Measurements from ENCODE around the gene ACTG1. TPM values are rescaled to one million over a fixed set of nuclear protein-coding genes. Genes with fewer than 3 reads are reported as not detected.
A peak's percentile ranks its signal among the peaks of the same experiment; 100 is the strongest.

Gene ACTG1
- total and polyA plus RNA-seq, 2 of the 13 experiments (the other 11 are each of a cell fraction or from before 2014, with no cell fraction given): 973 to 1,138 TPM

DNA sequence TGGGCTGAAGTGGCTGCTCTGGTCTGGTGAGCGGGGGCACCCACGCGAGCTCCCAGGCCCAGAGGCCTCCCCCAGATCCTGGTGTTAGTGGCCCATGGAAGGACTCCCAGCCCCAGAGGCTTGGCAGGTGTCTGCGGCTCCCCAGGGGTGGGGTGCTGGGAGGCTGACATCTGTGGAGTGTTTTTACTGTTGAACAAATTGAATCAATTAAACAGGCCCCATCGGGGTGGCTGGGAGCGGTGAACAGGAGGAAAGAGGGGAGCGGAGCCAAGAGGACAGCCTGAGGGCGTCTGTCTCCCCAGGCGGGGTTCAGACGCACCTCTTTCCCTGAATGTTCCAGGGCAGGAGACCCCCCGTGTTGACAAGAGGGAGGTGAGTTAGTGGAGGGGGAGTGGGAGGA, 29.9 kb downstream of the ACTG1 start:
- no peak for DNase-seq (ENCODE audit: low spot score)
- peaks cover 5 to 50% of the 10 kb centered on the region in 2 experiments; a peak in 4 of 5 replicates for H3K27me3 ChIP-seq (ENCODE audit: control insufficient read depth in 1 of 2, insufficient read depth in 2 of 2, low read length in 2 of 2)
- BruUV-seq (replicated peaks): no TSS peak
- H3K79me2 ChIP-seq (ENCODE audit: insufficient read depth, low read length): no peaks in the 10 kb centered on the region
- no peak for ATAC-seq
- no peak overlapping the region for H2AFZ ChIP-seq (ENCODE audit: low read length)
- TF ChIP-seq ZIK1 (CRISPR knock-in tag; IDR thresholded peaks at IDR 0.05; ENCODE audit: borderline replicate concordance, low read depth): no peak
- TF ChIP-seq, protein P1, sequence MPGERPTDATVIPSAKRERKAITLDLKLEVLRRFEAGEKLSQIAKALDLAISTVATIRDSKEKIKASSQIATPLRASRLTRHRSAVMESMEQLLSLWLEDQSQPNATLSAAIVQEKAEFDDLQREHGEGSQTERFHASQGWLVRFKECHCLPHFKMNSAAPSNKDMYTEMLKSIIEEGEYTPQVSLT (CRISPR knock-in tag; IDR thresholded peaks at IDR 0.05; ENCODE audit: borderline replicate concordance, low read depth): no peak
- no peak for TF ChIP-seq MXI1 (IDR thresholded peaks at IDR 0.05; ENCODE audit: borderline replicate concordance, low read depth, low read length)
- no peak for TF ChIP-seq FOXC1 (CRISPR knock-in tag; IDR thresholded peaks at IDR 0.05; ENCODE audit: borderline replicate concordance)
- in situ Hi-C loops (cut with HindIII; ENCODE audit: extremely low pct_ligation_motif_present, low pct_unique_long_range_greater_than_20kb) (loop anchor here (5.0 kb wide), 2 partner anchors 180 to 225 kb away; no protein-coding TSS in a partner anchor), intact Hi-C loops (cut with micrococcal nuclease; ENCODE audit: unreplicated experiment) (loop anchor here (5.0 kb wide), 2 partner anchors 80 to 185 kb away; partner anchors contain the start of gene SLC38A10)
- ChIA-PET CTCF (ENCODE audit: low intra/inter-chr PET ratio, low total read pairs) (no interaction called here), POLR2A (interaction anchor here (1.4 kb wide), 1 partner anchor 10 kb away, joined by 3 read pairs; no protein-coding TSS in a partner anchor)
- H3K4me1 ChIP-seq (ENCODE audit: insufficient read depth, low read length): peaks cover 45% of the 10 kb centered on the region
- H3K36me3 ChIP-seq (replicated peaks in 1 of 2; ENCODE audit: control insufficient read depth in 1 of 2, insufficient read depth in 2 of 2, low read length in 2 of 2): no peaks in the 10 kb centered on the region
- peak overlapping the region in 1 of 3 experiments; percentile 43; a peak in 1 of 6 replicates for H3K4me3 ChIP-seq (replicated peaks in 1 of 3; ENCODE audit: insufficient read depth in 1 of 3, low read depth in 2 of 3, low read length in 3 of 3)
- 47% methylated on average over 11 of the region's 11 CpGs for WGBS (ENCODE audit: low lambda C conversion rate)
- no peaks in the 10 kb centered on the region for H4K20me1 ChIP-seq (ENCODE audit: insufficient read depth, low read length)
- no peak overlapping the region for H3K9ac ChIP-seq (ENCODE audit: insufficient read depth, low read depth, low read length)
- peak overlapping the region; percentile 53 for H3K4me2 ChIP-seq (ENCODE audit: low read depth, low read length)
- H3K27ac ChIP-seq (ENCODE audit: extremely low read length, insufficient read depth, low read length): no peak overlapping the region
- FAIRE-seq: no peak
- no peaks in the 10 kb centered on the region for H3K9me3 ChIP-seq (ENCODE audit: low read length)

DNA sequence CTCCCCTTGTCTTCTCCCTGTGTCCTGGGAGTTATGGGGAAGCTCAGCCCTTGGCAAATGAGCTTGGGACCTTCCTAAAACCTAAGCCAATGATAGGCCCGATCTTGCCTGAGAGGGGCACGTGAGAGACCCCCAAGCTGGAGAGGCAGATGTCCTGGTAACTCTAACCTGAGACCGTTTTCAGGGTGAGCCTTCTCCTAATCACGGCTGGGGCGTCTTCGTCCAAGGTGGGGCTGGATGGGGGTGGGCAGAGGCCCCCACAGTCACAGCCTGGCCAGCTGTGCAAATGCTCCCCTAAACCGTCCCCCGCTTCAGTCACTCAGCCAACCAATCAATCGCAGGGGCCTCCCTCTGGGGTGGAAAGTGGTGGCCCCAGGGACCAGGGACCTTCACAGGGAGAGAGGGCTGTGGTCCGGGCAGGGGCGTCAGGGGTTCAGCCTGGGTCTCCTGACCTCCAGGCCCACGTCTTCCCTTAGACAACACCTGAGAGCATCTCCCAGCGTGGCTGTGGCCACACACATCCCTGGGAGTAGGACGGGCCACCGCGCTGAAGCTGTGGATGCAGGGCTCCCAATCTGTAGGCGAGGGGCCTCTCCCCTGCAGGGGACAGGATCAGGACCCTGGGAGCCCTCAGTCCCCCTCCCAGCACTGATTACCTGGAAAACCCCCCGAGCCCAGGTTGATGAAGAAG, 30.6 kb downstream of the ACTG1 start:
- Histone ChIP-seq H3K9ac (ENCODE audit: insufficient read depth, low read depth, low read length) (no peak overlapping the region), H3K27ac (ENCODE audit: extremely low read length, insufficient read depth, low read length) (no peak overlapping the region), H3K9me3 (ENCODE audit: low read length) (no peaks in the 10 kb centered on the region), H2AFZ (ENCODE audit: low read length) (no peak overlapping the region), H4K20me1 (ENCODE audit: insufficient read depth, low read length) (no peaks in the 10 kb centered on the region), H3K79me2 (ENCODE audit: insufficient read depth, low read length) (no peaks in the 10 kb centered on the region), H3K27me3 (ENCODE audit: control insufficient read depth in 1 of 2, insufficient read depth in 2 of 2, low read length in 2 of 2) (peaks cover 7 to 57% of the 10 kb centered on the region in 2 experiments; a peak in 4 of 5 replicates), H3K4me3 (replicated peaks in 1 of 3; ENCODE audit: insufficient read depth in 1 of 3, low read depth in 2 of 3, low read length in 3 of 3) (peak overlapping the region in 1 of 3 experiments; percentile 9; a peak in 1 of 6 replicates), H3K36me3 (replicated peaks in 1 of 2; ENCODE audit: control insufficient read depth in 1 of 2, insufficient read depth in 2 of 2, low read length in 2 of 2) (no peaks in the 10 kb centered on the region), H3K4me1 (ENCODE audit: insufficient read depth, low read length) (peaks cover 39% of the 10 kb centered on the region), H3K4me2 (ENCODE audit: low read depth, low read length) (0 out of 2 replicates have a peak overlapping the region, but pooled peaks have one; percentile 29)
- CTCF ChIA-PET (ENCODE audit: low intra/inter-chr PET ratio, low total read pairs): no interaction called here
- FAIRE-seq (no peak), DNase-seq (ENCODE audit: low spot score) (no peak), ATAC-seq (no peak)
- POLR2A ChIA-PET: interaction anchor here (1.4 kb wide), 1 partner anchor 10 kb away, joined by 3 read pairs; no protein-coding TSS in a partner anchor
- intact Hi-C loops (cut with micrococcal nuclease; ENCODE audit: unreplicated experiment): loop anchor here (2.0 to 5.0 kb wide), 3 partner anchors 41 to 185 kb away; partner anchors contain the start of gene SLC38A10
- BruUV-seq (replicated peaks): no TSS peak
- TF ChIP-seq NFIB (CRISPR knock-in tag; IDR thresholded peaks at IDR 0.05; ENCODE audit: borderline replicate concordance) (0 out of 2 replicates have a peak, but pooled peaks have one; percentile 57), ZNF33B (CRISPR knock-in tag; IDR thresholded peaks at IDR 0.05) (no peak)
- 34% methylated on average over 11 of the region's 18 CpGs for WGBS (ENCODE audit: low lambda C conversion rate)
- in situ Hi-C loops (cut with HindIII; ENCODE audit: extremely low pct_ligation_motif_present, low pct_unique_long_range_greater_than_20kb): loop anchor here (5.0 kb wide), 2 partner anchors 180 to 225 kb away; no protein-coding TSS in a partner anchor
